B cell (primary cell): ENCODE measurements around the gene ANKRD13C. TPM values are rescaled to one million over a fixed set of nuclear protein-coding genes. Genes with fewer than 3 reads are reported as not detected.

ENCODE experiments used
- ATAC-seq: fragments of 200-7000 bp; cut with Tn5 transposase; one replicate; pipeline ENCODE4 v1.10.0; 2021; ENCODE audit warnings: low read depth, mild to moderate bottlenecking, moderate number of reproducible peaks, moderate library complexity
- CTCF ChIA-PET: fragments of 350-600 bp; sonication (Branson Sonifier 250); formaldehyde crosslinking; loops from one replicate; lab custom pipeline; 2021; ENCODE audit warnings: antibody characterized with exemption, inconsistent platforms; lab: Charles Lee
- POLR2A ChIA-PET: fragments of 350-600 bp; sonication (Branson Sonifier 250); formaldehyde crosslinking; loops from one replicate; lab custom pipeline; 2021; ENCODE audit warnings: antibody characterized with exemption; lab: Charles Lee
- DNase-seq: peaks from one replicate; pipeline ENCODE4 v3.0.0; 2013
- H2AFZ ChIP-seq: 2 replicates; pipeline ENCODE4 v1.6.1; 2012; ENCODE audit warnings: mild to moderate bottlenecking, low read depth, low read length; ENCODE audit not compliant: insufficient read depth, poor library complexity, severe bottlenecking
- H3K27ac ChIP-seq, 2 donors: 1 replicate in 1 of 2; 2 replicates in 1 of 2; pipeline ENCODE4 v1.5.1; 2012 to 2013; ENCODE audit warnings: low read length in 2 of 2, mild to moderate bottlenecking in 2 of 2, moderate library complexity in 1 of 2
- H3K27me3 ChIP-seq, 4 experiments: fragments of 200-600 bp in 1 of 4; sonication (generic) in 1 of 4; replicated peaks in 1 of 4; 1 replicate in 2 of 4; 2 replicates in 2 of 4; pipeline versions ENCODE4 v1.6.1 to v1.7.0; 2013 to 2016; ENCODE audit warnings: low read length in 3 of 4, mild to moderate bottlenecking in 2 of 4, mixed read lengths in 1 of 4, moderate library complexity in 1 of 4; ENCODE audit not compliant: insufficient read depth in 4 of 4, control insufficient read depth in 3 of 4; ENCODE audit errors: control extremely low read depth in 1 of 4
- H3K36me3 ChIP-seq, 2 experiments: replicated peaks in 1 of 2; 1 replicate in 1 of 2; 2 replicates in 1 of 2; pipeline versions ENCODE4 v1.6.1 to v1.7.1; 2013; ENCODE audit warnings: low read length in 1 of 2; ENCODE audit not compliant: insufficient read depth in 2 of 2, control insufficient read depth in 1 of 2; ENCODE audit errors: control extremely low read depth in 1 of 2, extremely low read depth in 1 of 2
- H3K4me1 ChIP-seq, 2 donors: fragments of 200-600 bp in 1 of 2; sonication (generic) in 1 of 2; 1 replicate in 1 of 2; 2 replicates in 1 of 2; pipeline versions ENCODE4 v1.5.1 to v1.6.1; 2013 to 2017; ENCODE audit warnings: low read length in 2 of 2; ENCODE audit not compliant: control insufficient read depth in 2 of 2, insufficient read depth in 2 of 2
- H3K4me2 ChIP-seq: replicated peaks from 2 replicates; pipeline ENCODE3; 2012; ENCODE audit warnings: mild to moderate bottlenecking, low read depth, low read length; ENCODE audit not compliant: poor library complexity, severe bottlenecking
- H3K4me3 ChIP-seq, 5 experiments: fragments of 200-600 bp in 1 of 5; sonication (generic) in 1 of 5; 1 replicate in 3 of 5; 2 replicates in 2 of 5; pipeline versions ENCODE4 v1.5.1 to v1.7.0; 2011 to 2016; ENCODE audit warnings: low read length in 4 of 5, mild to moderate bottlenecking in 4 of 5, low read depth in 2 of 5, control low read depth in 1 of 5, moderate library complexity in 1 of 5; ENCODE audit not compliant: insufficient read depth in 1 of 5; ENCODE audit errors: control extremely low read depth in 1 of 5, extremely low read depth in 1 of 5
- H3K79me2 ChIP-seq: fragments of 200-600 bp; sonication (generic); one replicate; pipeline ENCODE4 v1.6.0; 2016; ENCODE audit warnings: low read length; ENCODE audit not compliant: control insufficient read depth, insufficient read depth
- H3K9ac ChIP-seq: fragments of 200-600 bp; sonication (generic); 2 replicates; pipeline ENCODE4 v1.6.1; 2017; ENCODE audit warnings: mild to moderate bottlenecking, low read length, moderate library complexity
- H3K9me3 ChIP-seq, 3 donors: one replicate each; pipeline versions ENCODE4 v1.6.1 to v1.7.1; 2013; ENCODE audit warnings: low read length in 2 of 3; ENCODE audit not compliant: control insufficient read depth in 2 of 3, insufficient read depth in 1 of 3; ENCODE audit errors: control extremely low read depth in 1 of 3
- H4K20me1 ChIP-seq: 2 replicates; pipeline ENCODE4 v1.6.0; 2012; ENCODE audit warnings: mild to moderate bottlenecking, low read length; ENCODE audit not compliant: insufficient read depth, control insufficient read depth, poor library complexity, severe bottlenecking
- H3K27ac Mint-ChIP-seq: one replicate; pipeline ENCODE4 v1.8.0; 2021; ENCODE audit warnings: mixed read lengths
- H3K27me3 Mint-ChIP-seq: one replicate; pipeline ENCODE4 v1.8.0; 2021; ENCODE audit warnings: mixed read lengths
- H3K4me1 Mint-ChIP-seq: one replicate; pipeline ENCODE4 v1.8.0; 2021; ENCODE audit warnings: mixed read lengths
- H3K4me3 Mint-ChIP-seq: one replicate; pipeline ENCODE4 v1.8.0; 2021; ENCODE audit warnings: mixed read lengths
- H3K9me3 Mint-ChIP-seq: one replicate; pipeline ENCODE4 v1.8.0; 2022; ENCODE audit warnings: mixed read lengths; ENCODE audit not compliant: insufficient read depth
- EZH2 ChIP-seq: IDR thresholded peaks from 2 replicates; pipeline ENCODE4 v1.6.1; 2012; ENCODE audit warnings: borderline replicate concordance, low read depth, mild to moderate bottlenecking, moderate library complexity, low read length; ENCODE audit not compliant: insufficient read depth, poor library complexity, severe bottlenecking
- WGBS: methylation state at CpG from one replicate; pipeline ENCODE4 v1.1.5; 2013; ENCODE audit warnings: missing lambda C conversion rate; ENCODE audit not compliant: insufficient coverage; 5-methylcytosine and 5-hydroxymethylcytosine counted together
- intact Hi-C: fragments of 100-400 bp; cut with micrococcal nuclease; formaldehyde crosslinking; loops from one replicate; pipeline ENCODE4 v1.10.0; 2022
- polyA plus RNA-seq: library from polyadenylated mRNA; depleted of rRNA; stranded (reverse); fragments of >200 nt; gene quantifications from 2 replicates; pipeline ENCODE4 v1.2.3, GENCODE V29; 2012
- total RNA-seq, 2 donors: library from RNA; stranded (reverse); fragments of 120-200 nt in 1 of 2; gene quantifications; 1 replicate in 1 of 2; 2 replicates in 1 of 2; pipeline versions ENCODE4 v1.2.3 to v1.2.4, GENCODE V29; 2013 to 2022
- TF ChIP-seq, protein P1 (sequence below): fragments of 200-600 bp; IDR thresholded peaks from one replicate; pipeline ENCODE4 v1.8.0; 2022; ENCODE audit warnings: antibody characterized with exemption, mild to moderate bottlenecking

ANKRD13C gene
- total and polyA plus RNA-seq, 2 donors (not counting 1 experiment from before 2014, with no cell fraction given) = 7.9 to 29.9 TPM

DNA sequence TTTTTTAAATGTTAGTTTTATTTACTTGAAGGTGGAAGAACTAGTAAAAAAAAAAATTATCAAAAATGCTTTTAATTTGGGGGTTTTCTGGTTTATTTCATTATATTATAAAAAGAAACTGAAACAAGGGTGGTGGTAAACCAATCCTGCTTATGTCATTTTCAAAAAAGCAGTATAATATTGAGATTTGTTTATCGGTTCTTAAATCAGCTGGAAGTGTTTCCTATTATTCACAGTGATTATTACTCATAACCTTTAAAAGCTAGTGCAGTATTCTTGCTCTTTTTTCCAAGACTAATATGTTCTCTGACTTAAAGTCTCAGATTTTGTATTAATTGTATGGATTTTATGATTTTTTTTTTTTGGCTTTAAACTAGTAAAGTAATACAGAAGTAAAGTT is 143.7 kb downstream of the ANKRD13C start:
- H3K9me3 Mint-ChIP-seq = no peaks in the 10 kb centered on the region
- Histone ChIP-seq H4K20me1 (peaks cover 38% of the 10 kb centered on the region), H2AFZ (no peak overlapping the region), H3K4me2 (no peak overlapping the region), H3K4me3 (no peak overlapping the region), H3K27me3 (no peaks in the 10 kb centered on the region), H3K79me2 (peaks cover 99% of the 10 kb centered on the region), H3K9ac (no peak overlapping the region), H3K9me3 (no peaks in the 10 kb centered on the region), H3K27ac (no peak overlapping the region), H3K36me3 (peaks cover 6 to 8% of the 10 kb centered on the region in 2 experiments), H3K4me1 (peaks cover 12 to 17% of the 10 kb centered on the region in 2 donors)
- DNase-seq (no peak), ATAC-seq (no peak)
- POLR2A ChIA-PET = no interaction called here
- no CpG with 5 or more reads among the region's 1 CpG for WGBS
- intact Hi-C loops = no loop called here
- H3K4me1 Mint-ChIP-seq = peaks cover 35% of the 10 kb centered on the region
- no peaks in the 10 kb centered on the region for H3K27me3 Mint-ChIP-seq
- CTCF ChIA-PET = interaction anchor here (0.7 kb wide), 1 partner anchor 10 kb away, joined by 3 read pairs; no protein-coding TSS in a partner anchor
- no peak overlapping the region for H3K27ac Mint-ChIP-seq
- TF ChIP-seq EZH2 = no peak
- TF ChIP-seq, protein P1, sequence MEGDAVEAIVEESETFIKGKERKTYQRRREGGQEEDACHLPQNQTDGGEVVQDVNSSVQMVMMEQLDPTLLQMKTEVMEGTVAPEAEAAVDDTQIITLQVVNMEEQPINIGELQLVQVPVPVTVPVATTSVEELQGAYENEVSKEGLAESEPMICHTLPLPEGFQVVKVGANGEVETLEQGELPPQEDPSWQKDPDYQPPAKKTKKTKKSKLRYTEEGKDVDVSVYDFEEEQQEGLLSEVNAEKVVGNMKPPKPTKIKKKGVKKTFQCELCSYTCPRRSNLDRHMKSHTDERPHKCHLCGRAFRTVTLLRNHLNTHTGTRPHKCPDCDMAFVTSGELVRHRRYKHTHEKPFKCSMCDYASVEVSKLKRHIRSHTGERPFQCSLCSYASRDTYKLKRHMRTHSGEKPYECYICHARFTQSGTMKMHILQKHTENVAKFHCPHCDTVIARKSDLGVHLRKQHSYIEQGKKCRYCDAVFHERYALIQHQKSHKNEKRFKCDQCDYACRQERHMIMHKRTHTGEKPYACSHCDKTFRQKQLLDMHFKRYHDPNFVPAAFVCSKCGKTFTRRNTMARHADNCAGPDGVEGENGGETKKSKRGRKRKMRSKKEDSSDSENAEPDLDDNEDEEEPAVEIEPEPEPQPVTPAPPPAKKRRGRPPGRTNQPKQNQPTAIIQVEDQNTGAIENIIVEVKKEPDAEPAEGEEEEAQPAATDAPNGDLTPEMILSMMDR = no peak
- no peak overlapping the region for H3K4me3 Mint-ChIP-seq

Other genes with a start within 250 kb of the ANKRD13C start
- 14.5 and 14.6 TPM in 2 replicates for gene LRRC40, start 149.1 kb downstream of the ANKRD13C start, total RNA-seq
- gene LRRC40, start 149.1 kb downstream of the ANKRD13C start, polyA plus RNA-seq = 4.4 and 8.4 TPM in 2 replicates
- gene SRSF11, start 133.3 kb downstream of the ANKRD13C start, total RNA-seq = 322 and 333 TPM in 2 replicates
- gene SRSF11, start 133.3 kb downstream of the ANKRD13C start, polyA plus RNA-seq = 243 and 419 TPM in 2 replicates
- gene CTH, start 56.5 kb upstream of the ANKRD13C start, total RNA-seq = 3.9 and 4.9 TPM in 2 replicates
- gene CTH, start 56.5 kb upstream of the ANKRD13C start, polyA plus RNA-seq = 0.84 and 2.9 TPM in 2 replicates